ENCODE data around the gene CBFB.

DNA sequence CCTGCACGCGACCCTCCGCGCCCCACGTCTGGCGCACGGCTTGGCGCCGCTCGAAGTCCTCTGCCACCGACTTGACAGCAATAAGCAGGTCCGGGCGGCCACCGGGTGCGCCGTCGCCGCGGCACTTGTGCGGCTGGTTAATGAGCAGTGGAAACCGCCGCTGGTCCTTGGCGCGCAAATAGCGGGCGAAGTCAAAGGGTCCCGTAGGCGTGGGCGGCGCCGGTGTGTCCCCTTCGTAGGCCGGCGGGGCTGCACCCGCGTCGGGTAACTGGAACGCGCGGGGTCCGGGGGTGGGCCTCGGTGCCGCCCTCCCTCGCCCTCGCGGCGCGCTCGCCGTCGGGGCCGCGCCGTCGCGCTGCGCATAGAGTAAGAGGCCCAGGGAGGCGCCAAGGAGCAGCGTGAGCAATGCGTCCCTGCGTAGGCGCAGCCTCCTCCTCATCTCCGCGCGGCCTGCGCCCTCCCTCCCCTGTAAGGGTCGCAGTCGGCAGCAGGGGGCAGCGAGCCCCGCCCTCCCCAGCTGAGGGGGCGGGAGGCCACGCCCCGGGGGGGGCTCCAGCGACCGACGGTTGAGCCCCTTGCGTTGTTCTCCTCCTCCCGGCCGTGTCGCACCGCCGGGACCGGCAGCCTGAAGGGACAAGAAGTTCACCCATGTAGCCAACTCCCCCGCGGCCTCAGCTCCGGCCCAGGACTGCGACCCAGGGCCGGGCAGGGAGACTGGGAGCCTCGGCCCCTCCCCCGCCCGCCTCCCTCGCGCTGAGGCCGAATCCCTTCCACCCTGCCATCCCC, 121.3 kb downstream of the CBFB start:
- TF ChIP-seq, protein P1, sequence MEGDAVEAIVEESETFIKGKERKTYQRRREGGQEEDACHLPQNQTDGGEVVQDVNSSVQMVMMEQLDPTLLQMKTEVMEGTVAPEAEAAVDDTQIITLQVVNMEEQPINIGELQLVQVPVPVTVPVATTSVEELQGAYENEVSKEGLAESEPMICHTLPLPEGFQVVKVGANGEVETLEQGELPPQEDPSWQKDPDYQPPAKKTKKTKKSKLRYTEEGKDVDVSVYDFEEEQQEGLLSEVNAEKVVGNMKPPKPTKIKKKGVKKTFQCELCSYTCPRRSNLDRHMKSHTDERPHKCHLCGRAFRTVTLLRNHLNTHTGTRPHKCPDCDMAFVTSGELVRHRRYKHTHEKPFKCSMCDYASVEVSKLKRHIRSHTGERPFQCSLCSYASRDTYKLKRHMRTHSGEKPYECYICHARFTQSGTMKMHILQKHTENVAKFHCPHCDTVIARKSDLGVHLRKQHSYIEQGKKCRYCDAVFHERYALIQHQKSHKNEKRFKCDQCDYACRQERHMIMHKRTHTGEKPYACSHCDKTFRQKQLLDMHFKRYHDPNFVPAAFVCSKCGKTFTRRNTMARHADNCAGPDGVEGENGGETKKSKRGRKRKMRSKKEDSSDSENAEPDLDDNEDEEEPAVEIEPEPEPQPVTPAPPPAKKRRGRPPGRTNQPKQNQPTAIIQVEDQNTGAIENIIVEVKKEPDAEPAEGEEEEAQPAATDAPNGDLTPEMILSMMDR (IDR thresholded peaks at IDR 0.05; ENCODE audit: low read length): no peak
- TF ChIP-seq EZH2 (IDR thresholded peaks at IDR 0.05; ENCODE audit: borderline replicate concordance, low read length): no peak

Data from OCI-LY1 (cell line).